Measurements from ENCODE around the gene OSBP2. TPM values are rescaled to one million over a fixed set of nuclear protein-coding genes. Genes with fewer than 3 reads are reported as not detected.

The OSBP2 gene
- total and polyA plus RNA-seq, 2 of the 13 experiments (the other 11 are each of a cell fraction or from before 2014, with no cell fraction given), result 5.0 to 7.7 TPM

DNA sequence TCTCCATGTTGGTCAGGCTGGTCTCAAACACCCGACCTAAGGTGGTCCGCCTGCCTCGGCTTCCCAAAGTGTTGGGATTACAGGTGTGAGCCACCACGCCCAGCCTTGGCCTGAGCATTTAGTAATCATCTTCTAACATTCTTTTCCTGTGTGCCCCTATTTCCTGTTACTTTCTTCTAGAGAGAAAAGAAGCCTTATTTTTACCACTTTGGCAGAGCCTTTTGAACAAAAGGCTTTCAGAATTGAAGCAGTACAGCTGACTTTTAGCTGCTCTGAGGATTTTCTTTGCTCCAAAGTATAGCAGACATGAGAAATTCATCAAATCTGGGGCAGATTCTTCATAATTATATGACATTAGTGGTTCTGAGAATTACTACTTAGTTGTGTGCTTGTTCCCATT, 260.5 kb downstream of the OSBP2 start (continued):
- TF ChIP-seq, protein P1, sequence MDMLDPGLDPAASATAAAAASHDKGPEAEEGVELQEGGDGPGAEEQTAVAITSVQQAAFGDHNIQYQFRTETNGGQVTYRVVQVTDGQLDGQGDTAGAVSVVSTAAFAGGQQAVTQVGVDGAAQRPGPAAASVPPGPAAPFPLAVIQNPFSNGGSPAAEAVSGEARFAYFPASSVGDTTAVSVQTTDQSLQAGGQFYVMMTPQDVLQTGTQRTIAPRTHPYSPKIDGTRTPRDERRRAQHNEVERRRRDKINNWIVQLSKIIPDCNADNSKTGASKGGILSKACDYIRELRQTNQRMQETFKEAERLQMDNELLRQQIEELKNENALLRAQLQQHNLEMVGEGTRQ (IDR thresholded peaks at IDR 0.05; ENCODE audit: low read depth, low read length), result no peak
- TF ChIP-seq, protein P1 (CRISPR knock-in tag; IDR thresholded peaks at IDR 0.05; ENCODE audit: borderline replicate concordance), result no peak

MicroRNAs within 50 kb of the gene (microRNA counts, 767-probe panel; counts per million panel counts)
- not detected for microRNA hsa-miR-3200-3p

Small RNA genes lying within 50 kb of the gene (microRNA-seq; reads per million reads assigned to microRNA genes)
- gene MIR3200, result 5.1 reads per million, percentile 32 among the genes with 10 or more reads in this experiment

Small RNA genes lying within 50 kb of the gene (small RNA-seq; reads per million reads assigned to genes)
- 0 to 3.9 (median 0.10) reads per million in 3 experiments for gene MIR3200 (ENCODE audit: insufficient read depth in 2 of 3, insufficient read length in 3 of 3, low read depth in 2 of 3, low replicate concordance in 1 of 3)

Other genes starting within 250 kb of the OSBP2 start
- not detected in 2 replicates for gene SEC14L3, start 222.9 kb upstream of the OSBP2 start, total RNA-seq (2016; rRNA removed; fragmentation: Illumina TruSeq; extraction: Trizol)
- not detected in 2 replicates for gene SEC14L3, start 222.9 kb upstream of the OSBP2 start, polyA plus RNA-seq (2011; rRNA removed)
- gene SEC14L4, start 189.2 kb upstream of the OSBP2 start, total RNA-seq (2016; rRNA removed; fragmentation: Illumina TruSeq; extraction: Trizol), result not detected in 2 replicates
- gene SEC14L4, start 189.2 kb upstream of the OSBP2 start, polyA plus RNA-seq (2011; rRNA removed), result 0.59 and 0.93 TPM in 2 replicates
- 0.09 and 0.11 TPM in 2 replicates for gene SEC14L6, start 148.1 kb upstream of the OSBP2 start, total RNA-seq (2016; rRNA removed; fragmentation: Illumina TruSeq; extraction: Trizol)
- 9.3 and 13.7 TPM in 2 replicates for gene SEC14L6, start 148.1 kb upstream of the OSBP2 start, polyA plus RNA-seq (2011; rRNA removed)
- gene GAL3ST1, start 120.2 kb upstream of the OSBP2 start, total RNA-seq (2016; rRNA removed; fragmentation: Illumina TruSeq; extraction: Trizol), result 1.8 and 4.4 TPM in 2 replicates
- gene GAL3ST1, start 120.2 kb upstream of the OSBP2 start, polyA plus RNA-seq (2011; rRNA removed), result 14.7 and 18.9 TPM in 2 replicates
- 94.7 and 111 TPM in 2 replicates for gene PES1, start 103.0 kb upstream of the OSBP2 start, total RNA-seq (2016; rRNA removed; fragmentation: Illumina TruSeq; extraction: Trizol)
- 65.1 and 70.0 TPM in 2 replicates for gene PES1, start 103.0 kb upstream of the OSBP2 start, polyA plus RNA-seq (2011; rRNA removed)
- 0.31 TPM in 1 of 2 replicates, not detected in the other for gene TCN2, start 87.7 kb upstream of the OSBP2 start, total RNA-seq (2016; rRNA removed; fragmentation: Illumina TruSeq; extraction: Trizol)
- gene TCN2, start 87.7 kb upstream of the OSBP2 start, polyA plus RNA-seq (2011; rRNA removed), result 0.29 and 0.67 TPM in 2 replicates
- 0.15 TPM in 1 of 2 replicates, not detected in the other for gene SLC35E4, start 59.1 kb upstream of the OSBP2 start, total RNA-seq (2016; rRNA removed; fragmentation: Illumina TruSeq; extraction: Trizol)
- gene SLC35E4, start 59.1 kb upstream of the OSBP2 start, polyA plus RNA-seq (2011; rRNA removed), result 0.07 and 0.13 TPM in 2 replicates
- 1.4 and 2.0 TPM in 2 replicates for gene DUSP18, start 27.0 kb upstream of the OSBP2 start, total RNA-seq (2016; rRNA removed; fragmentation: Illumina TruSeq; extraction: Trizol)
- 2.1 and 2.3 TPM in 2 replicates for gene DUSP18, start 27.0 kb upstream of the OSBP2 start, polyA plus RNA-seq (2011; rRNA removed)